Upper lobe of right lung (tissue), 1 donor: ENCODE data around the gene EML6. TPM values are rescaled to one million over a fixed set of nuclear protein-coding genes. Genes with fewer than 3 reads are reported as not detected.

Experiments used
- ATAC-seq: fragments of 200-7000 bp; cut with Tn5 transposase; one replicate; pipeline ENCODE4 v1.9.1; 2020; ENCODE audit warnings: mild to moderate bottlenecking, moderate library complexity
- DNase-seq: peaks from one replicate; pipeline ENCODE4 v3.0.0-alpha.2; 2020
- H3K27ac ChIP-seq: fragments of 200-600 bp; one replicate; pipeline ENCODE4 v1.8.0; 2022
- H3K27me3 ChIP-seq: fragments of 200-600 bp; one replicate; pipeline ENCODE4 v1.8.0; 2022; ENCODE audit warnings: mild to moderate bottlenecking
- H3K36me3 ChIP-seq: fragments of 200-600 bp; one replicate; pipeline ENCODE4 v1.8.0; 2022
- H3K4me1 ChIP-seq: fragments of 200-600 bp; one replicate; pipeline ENCODE4 v1.8.0; 2022
- H3K4me3 ChIP-seq: fragments of 200-600 bp; one replicate; pipeline ENCODE4 v1.8.0; 2022; ENCODE audit warnings: mild to moderate bottlenecking
- H3K9me3 ChIP-seq: fragments of 200-600 bp; one replicate; pipeline ENCODE4 v1.8.0; 2022
- CTCF ChIP-seq: fragments of 200-600 bp; IDR thresholded peaks from one replicate; pipeline ENCODE4 v1.8.0; 2022; ENCODE audit warnings: antibody characterized with exemption
- intact Hi-C: fragments of 100-400 bp; cut with DNase I; formaldehyde crosslinking; loops from one replicate; pipeline ENCODE4 v1.11.0; 2022
- total RNA-seq: library from RNA; stranded (reverse); fragmentation: NEBNext Ultra II Directional; extraction: Animal tissue kit (Norgen Biotek cat#: 25700); gene quantifications from one replicate; pipeline ENCODE4 v1.2.1, GENCODE V29; 2021
- donor health status: DM: no; HTN: yes; CAD: no; lungs with severe emphysema.

EML6 gene
- total RNA-seq, 1 donor from 2014 or later = 1.4 TPM

- Histone ChIP-seq H3K27me3 (no peaks in the 10 kb centered on the region), H3K36me3 (no peaks in the 10 kb centered on the region), H3K9me3 (no peaks in the 10 kb centered on the region), H3K4me1 (no peaks in the 10 kb centered on the region), H3K4me3 (no peak overlapping the region), H3K27ac (no peak overlapping the region)
- DNase-seq = no peak
- no peak for TF ChIP-seq CTCF
- no peak for ATAC-seq
- intact Hi-C loops = no loop called here
These were observed 94.8 kb downstream of the EML6 start for GRCh38 chr2:54818226-54818625.

- no peak for DNase-seq
- Histone ChIP-seq H3K4me1 (no peaks in the 10 kb centered on the region), H3K4me3 (no peak overlapping the region), H3K27ac (no peak overlapping the region), H3K27me3 (no peaks in the 10 kb centered on the region), H3K9me3 (no peaks in the 10 kb centered on the region), H3K36me3 (no peaks in the 10 kb centered on the region)
- intact Hi-C loops = no loop called here
- no peak for ATAC-seq
- TF ChIP-seq CTCF = no peak
These were observed 97.1 kb downstream of the EML6 start for GRCh38 chr2:54820558-54820957.

GRCh38 chr2:54824567-54824966, 101.1 kb downstream of the EML6 start:
- H3K36me3 ChIP-seq = no peaks in the 10 kb centered on the region
- no peaks in the 10 kb centered on the region for H3K4me1 ChIP-seq
- H3K27me3 ChIP-seq = no peaks in the 10 kb centered on the region
- intact Hi-C loops = no loop called here
- DNase-seq (no peak), ATAC-seq (no peak)
- H3K4me3 ChIP-seq = no peak overlapping the region
- H3K27ac ChIP-seq = no peak overlapping the region
- H3K9me3 ChIP-seq = no peaks in the 10 kb centered on the region
- no peak for TF ChIP-seq CTCF

- no peaks in the 10 kb centered on the region for H3K4me1 ChIP-seq
- intact Hi-C loops = no loop called here
- no peak overlapping the region for H3K27ac ChIP-seq
- TF ChIP-seq CTCF = no peak
- H3K36me3 ChIP-seq = no peaks in the 10 kb centered on the region
- ATAC-seq (no peak), DNase-seq (no peak)
- no peak overlapping the region for H3K4me3 ChIP-seq
- no peaks in the 10 kb centered on the region for H3K9me3 ChIP-seq
- H3K27me3 ChIP-seq = no peaks in the 10 kb centered on the region
These were observed 107.1 kb downstream of the EML6 start for GRCh38 chr2:54830546-54830945.

- intact Hi-C loops = no loop called here
- H3K9me3 ChIP-seq = no peaks in the 10 kb centered on the region
- no peaks in the 10 kb centered on the region for H3K36me3 ChIP-seq
- no peak for TF ChIP-seq CTCF
- H3K27ac ChIP-seq = no peak overlapping the region
- no peak for DNase-seq
- H3K27me3 ChIP-seq = no peaks in the 10 kb centered on the region
- H3K4me3 ChIP-seq = no peak overlapping the region
- H3K4me1 ChIP-seq = no peaks in the 10 kb centered on the region
- no peak for ATAC-seq
These were observed 108.0 kb downstream of the EML6 start for GRCh38 chr2:54831480-54831879.

- intact Hi-C loops = no loop called here
- H3K27ac ChIP-seq = no peak overlapping the region
- H3K36me3 ChIP-seq = no peaks in the 10 kb centered on the region
- no peak for TF ChIP-seq CTCF
- no peaks in the 10 kb centered on the region for H3K27me3 ChIP-seq
- H3K9me3 ChIP-seq = no peaks in the 10 kb centered on the region
- no peak overlapping the region for H3K4me3 ChIP-seq
- ATAC-seq = no peak
- no peak for DNase-seq
- H3K4me1 ChIP-seq = no peaks in the 10 kb centered on the region
These were observed 111.3 kb downstream of the EML6 start for GRCh38 chr2:54834721-54835120.
